Measurements from ENCODE around the gene CITED2.

CITED2 gene

GRCh38 chr6:139355777-139356445 is 18.5 kb downstream of the CITED2 start:
- TF ChIP-seq CTCF (IDR thresholded peaks at IDR 0.05; ENCODE audit: control insufficient read depth, insufficient read depth, low read depth, low read length, missing control alignments), result no peak
- H3K4me3 ChIP-seq (ENCODE audit: control insufficient read depth, low read depth, low read length), result no peak overlapping the region
- no peak for DNase-seq (ENCODE audit: low read depth)

- H3K4me3 ChIP-seq (ENCODE audit: control insufficient read depth, low read depth, low read length), result no peak overlapping the region
- TF ChIP-seq CTCF (IDR thresholded peaks at IDR 0.05; ENCODE audit: control insufficient read depth, insufficient read depth, low read depth, low read length, missing control alignments), result no peak
- DNase-seq (ENCODE audit: low read depth), result no peak
Observed at GRCh38 chr6:139355172-139355571, 19.3 kb downstream of the CITED2 start.

GRCh38 chr6:139354189-139354588 is 20.3 kb downstream of the CITED2 start:
- TF ChIP-seq CTCF (IDR thresholded peaks at IDR 0.05; ENCODE audit: control insufficient read depth, insufficient read depth, low read depth, low read length, missing control alignments), result no peak
- no peak for DNase-seq (ENCODE audit: low read depth)
- H3K4me3 ChIP-seq (ENCODE audit: control insufficient read depth, low read depth, low read length), result no peak overlapping the region

- no peak for TF ChIP-seq CTCF (IDR thresholded peaks at IDR 0.05; ENCODE audit: control insufficient read depth, insufficient read depth, low read depth, low read length, missing control alignments)
- no peak overlapping the region for H3K4me3 ChIP-seq (ENCODE audit: control insufficient read depth, low read depth, low read length)
- no peak for DNase-seq (ENCODE audit: low read depth)
Observed at GRCh38 chr6:139349464-139350020, 24.9 kb downstream of the CITED2 start.

- DNase-seq (ENCODE audit: low read depth), result no peak
- H3K4me3 ChIP-seq (ENCODE audit: control insufficient read depth, low read depth, low read length), result no peak overlapping the region
- TF ChIP-seq CTCF (IDR thresholded peaks at IDR 0.05; ENCODE audit: control insufficient read depth, insufficient read depth, low read depth, low read length, missing control alignments), result no peak
Observed at GRCh38 chr6:139346392-139346791, 28.1 kb downstream of the CITED2 start.

GRCh38 chr6:139344186-139344963 is 30.1 kb downstream of the CITED2 start:
- no peak overlapping the region for H3K4me3 ChIP-seq (ENCODE audit: control insufficient read depth, low read depth, low read length)
- no peak for TF ChIP-seq CTCF (IDR thresholded peaks at IDR 0.05; ENCODE audit: control insufficient read depth, insufficient read depth, low read depth, low read length, missing control alignments)
- DNase-seq (ENCODE audit: low read depth), result no peak

All from AG09309 (cell line).